Fibroblast of lung (primary cell): ENCODE data around the gene LEO1.

Experiments used
- CTCF ChIP-seq, 2 donors: IDR thresholded peaks in 1 of 2; conservative IDR thresholded peaks in 1 of 2; 1 replicate in 1 of 2; 2 replicates in 1 of 2; pipeline ENCODE4 v1.5.1; 2011 to 2012; ENCODE audit warnings: low read length in 2 of 2, control low read depth in 1 of 2, inconsistent platforms in 1 of 2, low read depth in 1 of 2, mild to moderate bottlenecking in 1 of 2
- EZH2 ChIP-seq: IDR thresholded peaks from 2 replicates; pipeline ENCODE4 v1.5.1; 2012; ENCODE audit warnings: low read length, control low read depth, mild to moderate bottlenecking; ENCODE audit errors: missing control alignments

- TF ChIP-seq CTCF (conservative IDR thresholded peaks at IDR 0.05 in 1 of 2, IDR thresholded peaks at IDR 0.05 in 1 of 2; ENCODE audit: low read depth in 1 of 2, low read length in 2 of 2) = no peak
- TF ChIP-seq EZH2 = no peak
These were observed 11.2 kb upstream of the LEO1 start for GRCh38 chr15:51982770-51983103.
